RWPE1 (cell line): Measurements from ENCODE around the gene KLHL6.

ENCODE experiments used
- CTCF ChIA-PET: fragments of 350-600 bp; sonication (Branson Sonifier 250); formaldehyde crosslinking; extraction: SDS; loops from one replicate; lab custom pipeline; 2021; lab: Yijun Ruan, JAX
- POLR2A ChIA-PET: fragments of 400-600 bp; formaldehyde crosslinking; extraction: SDS; loops from one replicate; lab custom pipeline; 2020; ENCODE audit warnings: antibody characterized with exemption; ENCODE audit not compliant: low non-redundant PET; lab: Yijun Ruan, JAX
- DNase-seq: peaks from one replicate; pipeline ENCODE4 v3.0.0; 2012; ENCODE audit warnings: low spot score
- H3K27ac ChIP-seq: fragments of 450-650 bp; 2 replicates; pipeline ENCODE4 v1.5.1; 2017
- TF ChIP-seq, protein P1 (sequence below): fragments of 450-650 bp; conservative IDR thresholded peaks from 2 replicates; pipeline ENCODE4 v1.5.1; 2017; ENCODE audit warnings: low read depth, mild to moderate bottlenecking

Gene KLHL6

DNA sequence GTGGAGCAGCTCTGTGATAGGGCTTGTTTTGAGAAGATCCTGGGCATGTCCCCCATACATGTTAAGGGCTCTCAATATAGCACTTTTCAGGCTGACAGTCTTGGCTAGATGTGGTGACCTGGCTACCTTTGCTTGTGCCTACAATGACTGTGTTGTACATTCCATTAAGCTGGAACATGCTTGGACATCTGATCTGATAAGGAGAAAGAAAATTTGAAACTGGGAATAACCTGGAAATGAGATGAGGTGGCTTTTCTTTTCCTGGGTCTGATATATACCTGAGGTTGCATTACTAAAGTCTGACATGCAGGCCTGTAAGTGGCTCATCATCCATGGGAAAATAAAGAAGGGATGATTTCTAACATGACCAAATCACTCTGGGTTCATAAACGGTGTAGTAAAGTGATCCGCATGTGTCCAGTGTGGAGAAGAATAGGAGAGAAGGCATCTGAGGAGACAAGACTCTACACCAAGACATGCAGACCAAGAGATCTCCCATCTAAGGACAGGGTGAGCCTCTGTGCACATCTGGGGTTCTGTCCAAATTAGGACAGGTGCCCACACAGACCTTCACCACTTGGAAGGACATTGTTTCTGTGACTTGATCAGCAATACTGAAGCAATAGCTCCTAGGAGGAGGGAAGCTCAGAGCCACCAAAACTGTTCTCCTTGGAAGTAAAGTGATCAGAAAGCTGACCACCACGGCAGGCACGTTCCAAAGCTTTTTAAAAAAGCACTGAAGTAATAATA is 62.0 kb downstream of the KLHL6 start:
- CTCF ChIA-PET, result no interaction called here
- DNase-seq, result no peak
- TF ChIP-seq, protein P1, sequence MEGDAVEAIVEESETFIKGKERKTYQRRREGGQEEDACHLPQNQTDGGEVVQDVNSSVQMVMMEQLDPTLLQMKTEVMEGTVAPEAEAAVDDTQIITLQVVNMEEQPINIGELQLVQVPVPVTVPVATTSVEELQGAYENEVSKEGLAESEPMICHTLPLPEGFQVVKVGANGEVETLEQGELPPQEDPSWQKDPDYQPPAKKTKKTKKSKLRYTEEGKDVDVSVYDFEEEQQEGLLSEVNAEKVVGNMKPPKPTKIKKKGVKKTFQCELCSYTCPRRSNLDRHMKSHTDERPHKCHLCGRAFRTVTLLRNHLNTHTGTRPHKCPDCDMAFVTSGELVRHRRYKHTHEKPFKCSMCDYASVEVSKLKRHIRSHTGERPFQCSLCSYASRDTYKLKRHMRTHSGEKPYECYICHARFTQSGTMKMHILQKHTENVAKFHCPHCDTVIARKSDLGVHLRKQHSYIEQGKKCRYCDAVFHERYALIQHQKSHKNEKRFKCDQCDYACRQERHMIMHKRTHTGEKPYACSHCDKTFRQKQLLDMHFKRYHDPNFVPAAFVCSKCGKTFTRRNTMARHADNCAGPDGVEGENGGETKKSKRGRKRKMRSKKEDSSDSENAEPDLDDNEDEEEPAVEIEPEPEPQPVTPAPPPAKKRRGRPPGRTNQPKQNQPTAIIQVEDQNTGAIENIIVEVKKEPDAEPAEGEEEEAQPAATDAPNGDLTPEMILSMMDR, result no peak
- H3K27ac ChIP-seq, result no peak overlapping the region
- POLR2A ChIA-PET, result no interaction called here

GRCh38 chr3:183492849-183493179 is 62.7 kb downstream of the KLHL6 start:
- CTCF ChIA-PET, result no interaction called here
- no peak for DNase-seq
- TF ChIP-seq, protein P1, result no peak
- no peak overlapping the region for H3K27ac ChIP-seq
- POLR2A ChIA-PET, result no interaction called here

- TF ChIP-seq, protein P1, result no peak
- no peak for DNase-seq
- H3K27ac ChIP-seq, result no peak overlapping the region
- CTCF ChIA-PET, result no interaction called here
- POLR2A ChIA-PET, result no interaction called here
These were observed 63.3 kb downstream of the KLHL6 start for GRCh38 chr3:183491923-183492848.

DNA sequence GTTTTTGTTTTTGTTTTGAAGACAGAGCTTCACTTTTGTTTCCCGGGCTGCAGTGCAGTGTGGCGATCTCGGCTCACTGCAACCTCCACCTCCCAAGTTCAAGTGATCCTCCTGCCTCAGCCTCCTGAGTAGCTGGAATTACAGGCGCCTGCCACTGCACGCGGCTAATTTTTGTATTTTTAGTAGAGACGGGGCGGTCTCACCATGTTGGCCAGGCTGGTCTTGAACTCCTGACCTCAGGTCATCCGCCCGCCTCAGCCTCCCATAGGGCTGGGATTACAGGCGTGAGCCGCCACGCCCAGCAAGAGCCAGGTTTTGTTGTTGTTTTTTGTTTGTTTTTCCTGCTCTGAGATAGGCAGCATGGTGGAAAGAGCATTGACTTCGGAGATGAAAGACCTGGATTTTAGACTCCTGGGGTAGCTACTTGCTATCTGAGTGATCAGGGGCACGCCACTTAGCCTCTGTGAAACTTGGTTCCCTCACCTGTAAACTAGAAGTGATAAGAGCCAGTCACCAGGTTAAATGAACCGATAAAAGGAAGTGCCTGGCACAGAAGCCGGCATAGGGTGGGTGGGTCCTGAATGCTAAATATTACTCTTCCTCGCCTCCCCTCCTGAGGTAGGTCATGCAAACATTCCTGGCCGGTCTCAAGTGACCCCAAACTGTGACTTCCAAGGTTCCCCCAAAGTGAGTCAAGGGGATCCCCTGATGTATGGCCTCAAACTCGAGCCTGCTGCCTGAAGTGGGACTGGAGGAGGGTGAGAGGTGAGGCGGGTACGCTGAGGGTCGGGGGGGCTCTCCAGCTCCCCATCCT is 64.2 kb downstream of the KLHL6 start:
- TF ChIP-seq, protein P1, result no peak
- DNase-seq, result no peak
- ChIA-PET CTCF (no interaction called here), POLR2A (no interaction called here)
- H3K27ac ChIP-seq, result no peak overlapping the region

DNA sequence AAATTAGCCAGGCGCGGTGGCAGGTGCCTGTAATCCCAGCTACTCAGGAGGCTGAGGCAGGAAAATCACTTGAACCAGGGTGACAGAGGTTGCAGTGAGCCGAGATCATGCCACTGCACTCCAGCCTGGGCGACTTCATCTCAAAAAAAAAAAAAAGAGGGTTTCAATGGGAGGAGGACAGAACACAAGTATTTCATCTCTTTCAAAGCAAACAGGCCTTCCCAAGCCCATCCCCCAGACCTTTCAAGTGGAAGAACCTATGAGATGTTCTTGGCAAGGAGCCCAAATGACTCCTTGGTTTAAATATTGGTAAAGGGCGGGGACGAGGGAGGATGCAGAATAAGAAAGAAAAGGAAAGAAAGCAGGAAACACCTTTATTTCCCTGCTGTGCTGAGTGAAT is 64.9 kb downstream of the KLHL6 start:
- TF ChIP-seq, protein P1, result no peak
- CTCF ChIA-PET, result interaction anchor here (1.7 kb wide), 1 partner anchor 9 kb away, joined by 3 read pairs; no protein-coding TSS in a partner anchor
- POLR2A ChIA-PET, result no interaction called here
- no peak overlapping the region for H3K27ac ChIP-seq
- peak; percentile 49 for DNase-seq

DNA sequence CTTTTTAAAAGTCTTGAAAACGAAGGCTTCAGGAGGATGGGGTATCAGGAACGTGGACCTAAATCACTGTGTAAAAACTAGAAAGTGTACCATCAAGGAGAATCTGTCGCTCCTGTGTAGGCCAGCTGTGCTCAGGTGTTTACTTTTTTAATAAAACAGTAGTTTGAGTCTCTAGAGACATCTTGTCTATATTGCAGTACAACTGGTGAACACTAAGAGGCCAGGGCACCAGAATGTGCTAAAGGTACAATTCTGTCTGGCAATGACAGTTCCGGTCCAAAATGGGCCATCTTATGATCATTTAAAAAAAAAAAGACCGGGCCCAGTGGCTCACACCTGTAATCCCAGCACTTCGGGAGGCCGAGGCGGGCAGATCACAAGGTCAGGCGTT is 65.3 kb downstream of the KLHL6 start:
- CTCF ChIA-PET, result interaction anchor here (1.1 to 1.7 kb wide), 2 partner anchors 9 to 11 kb away, joined by 3 to 4 read pairs; no protein-coding TSS in a partner anchor

More for the DNA sequence above, 65.3 kb downstream of the KLHL6 start:
- POLR2A ChIA-PET, result no interaction called here
- TF ChIP-seq, protein P1, result no peak
- no peak for DNase-seq
- H3K27ac ChIP-seq, result no peak overlapping the region
